HUES6 (cell line): ENCODE results near the gene HACD1.
"Not testable (repeated sequence)": the region's sequence is repeated elsewhere in the genome, so short reads cannot be mapped to it uniquely, and the experiment has no call there.

Source experiments
- H3K27ac ChIP-seq: 2 replicates; pipeline ENCODE4 v1.7.0; 2013; ENCODE audit warnings: low read depth, mild to moderate bottlenecking, low read length, inconsistent platforms
- H3K27me3 ChIP-seq: 2 replicates; pipeline ENCODE4 v1.6.1; 2013; ENCODE audit warnings: low read length; ENCODE audit not compliant: control insufficient read depth, insufficient read depth
- H3K36me3 ChIP-seq: 2 replicates; pipeline ENCODE4 v1.6.1; 2013; ENCODE audit warnings: low read length; ENCODE audit not compliant: control insufficient read depth, insufficient read depth
- H3K4me1 ChIP-seq: 2 replicates; pipeline ENCODE4 v1.6.1; 2013; ENCODE audit warnings: low read length; ENCODE audit not compliant: control insufficient read depth, insufficient read depth
- H3K4me3 ChIP-seq: 2 replicates; pipeline ENCODE4 v1.5.1; 2013; ENCODE audit warnings: low read depth, low read length
- H3K9ac ChIP-seq: one replicate; pipeline ENCODE4 v1.6.1; 2013; ENCODE audit warnings: mild to moderate bottlenecking, low read length
- H3K9me3 ChIP-seq: 2 replicates; pipeline ENCODE4 v1.6.1; 2013; ENCODE audit warnings: low read depth, low read length; ENCODE audit not compliant: control insufficient read depth, insufficient read depth

The HACD1 gene

GRCh38 chr10:17643339-17643754, 26.2 kb upstream of the HACD1 start:
- H3K27ac ChIP-seq: peak overlapping the region; percentile 99
- 0 out of 2 replicates have a peak, but pooled peaks cover 5% of the 10 kb centered on the region for H3K36me3 ChIP-seq
- H3K4me1 ChIP-seq: peaks cover 12% of the 10 kb centered on the region
- H3K27me3 ChIP-seq: no peaks in the 10 kb centered on the region
- H3K9me3 ChIP-seq: peaks cover 4% of the 10 kb centered on the region; the same call in 1 of the 2 replicates
- peak overlapping the region; percentile 92 for H3K9ac ChIP-seq
- H3K4me3 ChIP-seq: peak overlapping the region; percentile 83

- Histone ChIP-seq H3K4me3 (no peak overlapping the region), H3K9me3 (peaks cover 4% of the 10 kb centered on the region; the same call in 1 of the 2 replicates)
Measured at GRCh38 chr10:17640331-17640816, 23.2 kb upstream of the HACD1 start.

GRCh38 chr10:17637869-17638268, 20.7 kb upstream of the HACD1 start:
- Histone ChIP-seq H3K4me1 (no peaks in the 10 kb centered on the region), H3K27ac (no peak overlapping the region), H3K9me3 (peaks cover 4% of the 10 kb centered on the region; the same call in 1 of the 2 replicates), H3K9ac (no peak overlapping the region), H3K27me3 (no peaks in the 10 kb centered on the region), H3K4me3 (no peak overlapping the region), H3K36me3 (no peaks in the 10 kb centered on the region)

More at GRCh38 chr10:17640331-17640816, 23.2 kb upstream of the HACD1 start:
- H3K36me3 ChIP-seq: no peaks in the 10 kb centered on the region
- peaks cover 3% of the 10 kb centered on the region for H3K4me1 ChIP-seq
- H3K27me3 ChIP-seq: no peaks in the 10 kb centered on the region
- H3K9ac ChIP-seq: no peak overlapping the region
- no peak overlapping the region for H3K27ac ChIP-seq

- no peak overlapping the region for H3K27ac ChIP-seq
- no peaks in the 10 kb centered on the region for H3K27me3 ChIP-seq
- no peak overlapping the region for H3K9ac ChIP-seq
- no peaks in the 10 kb centered on the region for H3K36me3 ChIP-seq
- H3K4me1 ChIP-seq: no peaks in the 10 kb centered on the region
- no peaks in the 10 kb centered on the region for H3K9me3 ChIP-seq
- H3K4me3 ChIP-seq: no peak overlapping the region
Measured at GRCh38 chr10:17633353-17633752, 16.2 kb upstream of the HACD1 start.

GRCh38 chr10:17632590-17632989, 15.4 kb upstream of the HACD1 start:
- not testable (repeated sequence) for H3K4me3 ChIP-seq, H3K9ac ChIP-seq, H3K27me3 ChIP-seq, H3K4me1 ChIP-seq, H3K27ac ChIP-seq, H3K9me3 ChIP-seq, H3K36me3 ChIP-seq

GRCh38 chr10:17626656-17627055, 9.5 kb upstream of the HACD1 start:
- no peak overlapping the region for H3K4me3 ChIP-seq
- H3K4me1 ChIP-seq: no peaks in the 10 kb centered on the region
- H3K36me3 ChIP-seq: no peaks in the 10 kb centered on the region
- no peaks in the 10 kb centered on the region for H3K9me3 ChIP-seq
- no peak overlapping the region for H3K9ac ChIP-seq
- H3K27ac ChIP-seq: no peak overlapping the region
- no peaks in the 10 kb centered on the region for H3K27me3 ChIP-seq

- Histone ChIP-seq H3K4me1 (no peaks in the 10 kb centered on the region), H3K27me3 (no peaks in the 10 kb centered on the region), H3K36me3 (no peaks in the 10 kb centered on the region), H3K27ac (no peak overlapping the region), H3K9ac (no peak overlapping the region), H3K9me3 (no peaks in the 10 kb centered on the region), H3K4me3 (no peak overlapping the region)
Measured at GRCh38 chr10:17624996-17625395, 7.8 kb upstream of the HACD1 start.

GRCh38 chr10:17622061-17622460, 4.9 kb upstream of the HACD1 start:
- H3K9ac ChIP-seq: no peak overlapping the region
- no peaks in the 10 kb centered on the region for H3K9me3 ChIP-seq
- H3K27me3 ChIP-seq: no peaks in the 10 kb centered on the region
- no peaks in the 10 kb centered on the region for H3K4me1 ChIP-seq
- H3K4me3 ChIP-seq: no peak overlapping the region
- no peak overlapping the region for H3K27ac ChIP-seq
- no peaks in the 10 kb centered on the region for H3K36me3 ChIP-seq

- Histone ChIP-seq H3K9me3 (no peaks in the 10 kb centered on the region), H3K27ac (peak overlapping the region; percentile 96; the same call in 1 of the 2 replicates), H3K27me3 (no peaks in the 10 kb centered on the region), H3K9ac (peak overlapping the region; percentile 93), H3K4me3 (peak overlapping the region; percentile 91), H3K4me1 (no peaks in the 10 kb centered on the region), H3K36me3 (no peaks in the 10 kb centered on the region; the same call in 1 of the 2 replicates)
Measured at GRCh38 chr10:17616403-17617030, 657 bp downstream of the HACD1 start.

- H3K9me3 ChIP-seq: no peaks in the 10 kb centered on the region
- no peak overlapping the region for H3K27ac ChIP-seq
- H3K4me1 ChIP-seq: no peaks in the 10 kb centered on the region
- H3K36me3 ChIP-seq: no peaks in the 10 kb centered on the region; the same call in 1 of the 2 replicates
- H3K27me3 ChIP-seq: no peaks in the 10 kb centered on the region
- H3K4me3 ChIP-seq: no peak overlapping the region
- H3K9ac ChIP-seq: no peak overlapping the region
Measured at GRCh38 chr10:17609523-17610079, 7.6 kb downstream of the HACD1 start.

GRCh38 chr10:17607603-17608332, 9.4 kb downstream of the HACD1 start:
- Histone ChIP-seq H3K27me3 (no peaks in the 10 kb centered on the region), H3K4me3 (no peak overlapping the region)

More at GRCh38 chr10:17607603-17608332, 9.4 kb downstream of the HACD1 start:
- Histone ChIP-seq H3K9ac (no peak overlapping the region), H3K27ac (no peak overlapping the region), H3K36me3 (0 out of 2 replicates have a peak, but pooled peaks cover 3% of the 10 kb centered on the region), H3K9me3 (no peaks in the 10 kb centered on the region), H3K4me1 (no peaks in the 10 kb centered on the region)
